ENCODE results near the gene ANKRD11. TPM values are rescaled to one million over a fixed set of nuclear protein-coding genes. Genes with fewer than 3 reads are reported as not detected.

The ANKRD11 gene
- polyA plus RNA-seq, 1 experiment, result 48.1 TPM

- ChIA-PET POLR2A (no interaction called here), CTCF (no interaction called here)
- TF ChIP-seq CTCF (IDR thresholded peaks at IDR 0.05; ENCODE audit: low read depth, low read length), result no peak
- Histone ChIP-seq H3K27ac (ENCODE audit: low read depth, low read length) (no peak overlapping the region), H3K27me3 (ENCODE audit: control insufficient read depth, insufficient read depth, low read length) (no peaks in the 10 kb centered on the region), H3K4me3 (ENCODE audit: low read depth, low read length) (no peak overlapping the region), H3K9me3 (ENCODE audit: control insufficient read depth, insufficient read depth, low read length) (peaks cover 7% of the 10 kb centered on the region)
- DNase-seq (ENCODE audit: low read depth, low spot score), result no peak
Measured at GRCh38 chr16:89243664-89244063, 246.7 kb downstream of the ANKRD11 start.

GRCh38 chr16:89242795-89243200 lies 247.6 kb downstream of the ANKRD11 start:
- CTCF ChIA-PET, result no interaction called here
- no peak overlapping the region for H3K27ac ChIP-seq (ENCODE audit: low read depth, low read length)
- no peaks in the 10 kb centered on the region; the same call in 1 of the 2 replicates for H3K9me3 ChIP-seq (ENCODE audit: control insufficient read depth, insufficient read depth, low read length)
- no peak overlapping the region for H3K4me3 ChIP-seq (ENCODE audit: low read depth, low read length)
- H3K27me3 ChIP-seq (ENCODE audit: control insufficient read depth, insufficient read depth, low read length), result no peaks in the 10 kb centered on the region
- no peak for DNase-seq (ENCODE audit: low read depth, low spot score)
- TF ChIP-seq CTCF (IDR thresholded peaks at IDR 0.05; ENCODE audit: low read depth, low read length), result no peak
- POLR2A ChIA-PET, result no interaction called here

GRCh38 chr16:89241187-89242007 lies 249.0 kb downstream of the ANKRD11 start:
- Histone ChIP-seq H3K27ac (ENCODE audit: low read depth, low read length) (peak overlapping the region; percentile 95), H3K4me3 (ENCODE audit: low read depth, low read length) (peak overlapping the region; percentile 87), H3K27me3 (ENCODE audit: control insufficient read depth, insufficient read depth, low read length) (no peaks in the 10 kb centered on the region), H3K9me3 (ENCODE audit: control insufficient read depth, insufficient read depth, low read length) (no peaks in the 10 kb centered on the region; the same call in 1 of the 2 replicates)
- ChIA-PET POLR2A (interaction anchor here (0.8 to 1.1 kb wide), 3 partner anchors 23 to 1227 kb away, joined by 3 to 4 read pairs (median 3); partner anchors contain the start of gene ZNF778), CTCF (interaction anchor here (0.6 to 1.3 kb wide), 5 partner anchors 70 to 392 kb away, joined by 3 to 5 read pairs (median 4); partner anchors contain the start of gene SPG7)
- TF ChIP-seq CTCF (IDR thresholded peaks at IDR 0.05; ENCODE audit: low read depth, low read length), result no peak
- DNase-seq (ENCODE audit: low read depth, low spot score), result peak; percentile 32

- ChIA-PET CTCF (no interaction called here), POLR2A (no interaction called here)
- Histone ChIP-seq H3K27me3 (ENCODE audit: control insufficient read depth, insufficient read depth, low read length) (no peaks in the 10 kb centered on the region), H3K4me3 (ENCODE audit: low read depth, low read length) (no peak overlapping the region), H3K27ac (ENCODE audit: low read depth, low read length) (no peak overlapping the region), H3K9me3 (ENCODE audit: control insufficient read depth, insufficient read depth, low read length) (peaks cover 2% of the 10 kb centered on the region; the same call in 1 of the 2 replicates)
- no peak for TF ChIP-seq CTCF (IDR thresholded peaks at IDR 0.05; ENCODE audit: low read depth, low read length)
- DNase-seq (ENCODE audit: low read depth, low spot score), result no peak
Measured at GRCh38 chr16:89237733-89238132, 252.6 kb downstream of the ANKRD11 start.
